Loucy (cell line): ENCODE data around the gene WNT8A.

ENCODE experiments used
- H2AFZ ChIP-seq: fragments of 200-600 bp; sonication (generic); 2 replicates; pipeline ENCODE4 v1.6.0; 2016; ENCODE audit warnings: antibody characterized with exemption, mild to moderate bottlenecking, low read length, moderate library complexity
- H3F3A ChIP-seq: fragments of 200-600 bp; 2 replicates; pipeline ENCODE4 v1.6.0; 2016; ENCODE audit warnings: antibody characterized with exemption, low read depth, mild to moderate bottlenecking
- H3K27me3 ChIP-seq: fragments of 200-600 bp; sonication (generic); 2 replicates; pipeline ENCODE4 v1.6.1; 2014; ENCODE audit warnings: low read length, mild to moderate bottlenecking; ENCODE audit not compliant: insufficient read depth, poor library complexity, severe bottlenecking
- H3K36me3 ChIP-seq: fragments of 200-600 bp; sonication (generic); 2 replicates; pipeline ENCODE4 v1.6.1; 2016; ENCODE audit warnings: low read length; ENCODE audit not compliant: insufficient read depth
- H3K4me1 ChIP-seq: fragments of 200-600 bp; sonication (generic); 2 replicates; pipeline ENCODE4 v1.5.1; 2014; ENCODE audit warnings: low read length, mild to moderate bottlenecking; ENCODE audit not compliant: insufficient read depth, poor library complexity, severe bottlenecking
- H3K4me2 ChIP-seq: fragments of 200-600 bp; sonication (generic); 2 replicates; pipeline ENCODE4 v1.6.0; 2014; ENCODE audit warnings: antibody characterized with exemption, low read length, low read depth, mild to moderate bottlenecking; ENCODE audit not compliant: poor library complexity, severe bottlenecking
- H3K4me3 ChIP-seq: fragments of 200-600 bp; sonication (generic); 2 replicates; pipeline ENCODE4 v1.5.1; 2014; ENCODE audit warnings: low read length, mild to moderate bottlenecking, mixed read lengths; ENCODE audit not compliant: poor library complexity, severe bottlenecking
- H3K79me2 ChIP-seq: fragments of 200-600 bp; sonication (generic); 2 replicates; pipeline ENCODE4 v1.6.1; 2014; ENCODE audit warnings: low read length; ENCODE audit not compliant: insufficient read depth
- H3K9ac ChIP-seq: fragments of 200-600 bp; sonication (generic); 2 replicates; pipeline ENCODE4 v1.6.0; 2014; ENCODE audit warnings: mild to moderate bottlenecking, low read depth, low read length, moderate library complexity; ENCODE audit not compliant: poor library complexity, severe bottlenecking
- H3K9me2 ChIP-seq: fragments of 200-600 bp; sonication (generic); replicated peaks from 2 replicates; pipeline ENCODE4 v1.6.1; 2016; ENCODE audit warnings: low read depth, low read length, mixed read lengths
- H3K9me3 ChIP-seq: fragments of 200-600 bp; sonication (generic); 2 replicates; pipeline ENCODE4 v1.6.1; 2014; ENCODE audit warnings: mild to moderate bottlenecking, antibody characterized with exemption, low read length, low read depth; ENCODE audit not compliant: insufficient read depth
- H4K20me1 ChIP-seq: fragments of 200-600 bp; sonication (generic); 2 replicates; pipeline ENCODE4 v1.6.0; 2014; ENCODE audit warnings: antibody characterized with exemption, low read length, mild to moderate bottlenecking; ENCODE audit not compliant: insufficient read depth, poor library complexity, severe bottlenecking
- EZH2phosphoT487 ChIP-seq: fragments of 200-600 bp; IDR thresholded peaks from 2 replicates; pipeline ENCODE4 v1.6.1; 2018; ENCODE audit warnings: antibody characterized with exemption, mild to moderate bottlenecking, moderate library complexity, borderline replicate concordance
- TF ChIP-seq, protein P1 (sequence below): fragments of 200-600 bp; sonication (generic); conservative IDR thresholded peaks from 2 replicates; pipeline ENCODE4 v1.5.1; 2014; ENCODE audit warnings: mild to moderate bottlenecking, antibody characterized with exemption, low read length

Gene WNT8A

GRCh38 chr5:138077064-138077696, 6.7 kb upstream of the WNT8A start:
- Histone ChIP-seq H3K9me3 (no peaks in the 10 kb centered on the region), H3K9me2 (no peaks in the 10 kb centered on the region), H4K20me1 (no peaks in the 10 kb centered on the region), H3K4me2 (no peak overlapping the region), H3K4me1 (no peaks in the 10 kb centered on the region), H3K36me3 (no peaks in the 10 kb centered on the region), H3K27me3 (no peaks in the 10 kb centered on the region), H3K4me3 (no peak overlapping the region), H2AFZ (peak overlapping the region; percentile 48), H3F3A (no peaks in the 10 kb centered on the region), H3K79me2 (no peaks in the 10 kb centered on the region), H3K9ac (no peak overlapping the region)
- TF ChIP-seq EZH2phosphoT487, result no peak
- TF ChIP-seq, protein P1, sequence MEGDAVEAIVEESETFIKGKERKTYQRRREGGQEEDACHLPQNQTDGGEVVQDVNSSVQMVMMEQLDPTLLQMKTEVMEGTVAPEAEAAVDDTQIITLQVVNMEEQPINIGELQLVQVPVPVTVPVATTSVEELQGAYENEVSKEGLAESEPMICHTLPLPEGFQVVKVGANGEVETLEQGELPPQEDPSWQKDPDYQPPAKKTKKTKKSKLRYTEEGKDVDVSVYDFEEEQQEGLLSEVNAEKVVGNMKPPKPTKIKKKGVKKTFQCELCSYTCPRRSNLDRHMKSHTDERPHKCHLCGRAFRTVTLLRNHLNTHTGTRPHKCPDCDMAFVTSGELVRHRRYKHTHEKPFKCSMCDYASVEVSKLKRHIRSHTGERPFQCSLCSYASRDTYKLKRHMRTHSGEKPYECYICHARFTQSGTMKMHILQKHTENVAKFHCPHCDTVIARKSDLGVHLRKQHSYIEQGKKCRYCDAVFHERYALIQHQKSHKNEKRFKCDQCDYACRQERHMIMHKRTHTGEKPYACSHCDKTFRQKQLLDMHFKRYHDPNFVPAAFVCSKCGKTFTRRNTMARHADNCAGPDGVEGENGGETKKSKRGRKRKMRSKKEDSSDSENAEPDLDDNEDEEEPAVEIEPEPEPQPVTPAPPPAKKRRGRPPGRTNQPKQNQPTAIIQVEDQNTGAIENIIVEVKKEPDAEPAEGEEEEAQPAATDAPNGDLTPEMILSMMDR, result peak; percentile 97

- Histone ChIP-seq H2AFZ (peak overlapping the region; percentile 48), H3K36me3 (no peaks in the 10 kb centered on the region), H3K4me2 (no peak overlapping the region), H3K27me3 (no peaks in the 10 kb centered on the region), H3K4me1 (no peaks in the 10 kb centered on the region), H3K9me2 (no peaks in the 10 kb centered on the region), H3K79me2 (no peaks in the 10 kb centered on the region), H4K20me1 (no peaks in the 10 kb centered on the region), H3F3A (no peaks in the 10 kb centered on the region), H3K9ac (no peak overlapping the region), H3K9me3 (no peaks in the 10 kb centered on the region), H3K4me3 (no peak overlapping the region)
- TF ChIP-seq, protein P1, result no peak
- TF ChIP-seq EZH2phosphoT487, result no peak
Observed at GRCh38 chr5:138078006-138078643, 5.7 kb upstream of the WNT8A start.

DNA sequence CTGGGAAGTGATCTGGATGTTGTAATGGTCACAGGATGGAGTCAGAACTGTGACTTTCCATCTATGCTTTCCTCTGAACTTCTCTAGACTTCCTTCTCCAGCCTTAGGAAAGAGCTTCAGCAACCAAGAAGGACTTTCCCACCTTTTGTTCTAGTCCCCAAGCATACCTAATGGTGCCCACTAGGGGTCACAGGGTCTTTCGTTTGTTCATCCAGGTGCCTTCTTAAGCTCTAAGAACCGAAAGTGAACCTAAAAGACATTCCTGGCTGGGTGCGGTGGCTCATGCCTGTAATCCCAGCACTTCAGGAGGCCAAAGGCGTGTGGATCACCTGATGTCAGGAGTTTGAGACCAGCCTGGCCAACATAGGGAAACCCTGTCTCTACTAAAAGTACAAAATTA, 1.8 kb upstream of the WNT8A start:
- Histone ChIP-seq H3K4me3 (no peak overlapping the region), H3K9me3 (no peaks in the 10 kb centered on the region), H3K36me3 (no peaks in the 10 kb centered on the region), H3K9ac (no peak overlapping the region), H3K9me2 (no peaks in the 10 kb centered on the region), H3K79me2 (no peaks in the 10 kb centered on the region), H3K4me2 (no peak overlapping the region), H3K27me3 (no peaks in the 10 kb centered on the region), H3F3A (no peaks in the 10 kb centered on the region), H4K20me1 (no peaks in the 10 kb centered on the region), H2AFZ (peak overlapping the region; percentile 11), H3K4me1 (no peaks in the 10 kb centered on the region)
- TF ChIP-seq, protein P1, result peak; percentile 61
- no peak for TF ChIP-seq EZH2phosphoT487
